ENCODE measurements around the gene SAFB.

The SAFB gene

GRCh38 chr19:5642204-5642603 is 19.3 kb downstream of the SAFB start:
- H3K23ac ChIP-seq (ENCODE audit: low read depth, low read length, poor library complexity): no peak overlapping the region
- H3K27ac ChIP-seq (replicated peaks; ENCODE audit: low read length): no peak overlapping the region
- H3K36me3 ChIP-seq (replicated peaks in 1 of 2; ENCODE audit: control insufficient read depth in 2 of 2, insufficient read depth in 2 of 2, low read length in 2 of 2): peaks cover 32 to 94% of the 10 kb centered on the region in 2 donors
- H4K91ac ChIP-seq (ENCODE audit: low read depth, low read length, poor library complexity): no peak overlapping the region
- no peak overlapping the region for H3K18ac ChIP-seq (ENCODE audit: low read length)
- no peaks in the 10 kb centered on the region for H3K27me3 ChIP-seq (ENCODE audit: control insufficient read depth in 3 of 3, insufficient read depth in 3 of 3, low read depth in 1 of 3, low read length in 3 of 3)
- no peak overlapping the region for H2BK120ac ChIP-seq (ENCODE audit: low read depth, low read length)
- H2BK5ac ChIP-seq (ENCODE audit: low read length): no peak overlapping the region
- no peak overlapping the region for H2BK12ac ChIP-seq (ENCODE audit: low read length)
- DNase-seq (ENCODE audit: low spot score): no peak
- no peak overlapping the region for H3K4ac ChIP-seq (ENCODE audit: low read length)
- no CpG with 5 or more reads among the region's 2 CpGs for WGBS, 2 donors (ENCODE audit: extremely low coverage in 2 of 2, insufficient read length in 2 of 2, insufficient replicate concordance in 1 of 2)
- no peak overlapping the region for H2BK15ac ChIP-seq (ENCODE audit: low read length)
- no peak overlapping the region for H3K14ac ChIP-seq (ENCODE audit: low read length)
- no peak overlapping the region for H3K4me3 ChIP-seq (ENCODE audit: low read length in 2 of 2)
- H3K9me3 ChIP-seq (replicated peaks in 1 of 2; ENCODE audit: control insufficient read depth in 2 of 2, insufficient read depth in 1 of 2, low read depth in 1 of 2, low read length in 2 of 2): no peaks in the 10 kb centered on the region
- no peak overlapping the region for H3K9ac ChIP-seq (ENCODE audit: low read depth, low read length, poor library complexity)
- H4K8ac ChIP-seq (ENCODE audit: low read depth, low read length): no peak overlapping the region
- H3K79me1 ChIP-seq (ENCODE audit: low read depth, low read length): peaks cover 9% of the 10 kb centered on the region
- H2AK5ac ChIP-seq (ENCODE audit: low read depth, low read length): no peak overlapping the region
- no peak overlapping the region for H3K4me2 ChIP-seq (ENCODE audit: insufficient read depth, low read length, poor library complexity, severe bottlenecking)
- H3K4me1 ChIP-seq (ENCODE audit: control insufficient read depth in 2 of 2, insufficient read depth in 1 of 2, low read depth in 1 of 2, low read length in 2 of 2): no peaks in the 10 kb centered on the region
- no peak overlapping the region for H2AFZ ChIP-seq (ENCODE audit: low read length)

- no peaks in the 10 kb centered on the region for H3K4me1 ChIP-seq (ENCODE audit: control insufficient read depth in 2 of 2, insufficient read depth in 1 of 2, low read depth in 1 of 2, low read length in 2 of 2)
- no peak overlapping the region for H2BK15ac ChIP-seq (ENCODE audit: low read length)
- no peaks in the 10 kb centered on the region for H3K9me3 ChIP-seq (replicated peaks in 1 of 2; ENCODE audit: control insufficient read depth in 2 of 2, insufficient read depth in 1 of 2, low read depth in 1 of 2, low read length in 2 of 2)
- H4K8ac ChIP-seq (ENCODE audit: low read depth, low read length): no peak overlapping the region
- no peak overlapping the region for H3K4ac ChIP-seq (ENCODE audit: low read length)
- H2AK5ac ChIP-seq (ENCODE audit: low read depth, low read length): no peak overlapping the region
- H2BK5ac ChIP-seq (ENCODE audit: low read length): no peak overlapping the region
- H4K91ac ChIP-seq (ENCODE audit: low read depth, low read length, poor library complexity): no peak overlapping the region
- no peak overlapping the region for H3K23ac ChIP-seq (ENCODE audit: low read depth, low read length, poor library complexity)
- no peaks in the 10 kb centered on the region for H3K27me3 ChIP-seq (ENCODE audit: control insufficient read depth in 3 of 3, insufficient read depth in 3 of 3, low read depth in 1 of 3, low read length in 3 of 3)
- WGBS, 2 donors (ENCODE audit: extremely low coverage in 2 of 2, insufficient read length in 2 of 2, insufficient replicate concordance in 1 of 2): no CpG with 5 or more reads among the region's 4 CpGs
- H3K18ac ChIP-seq (ENCODE audit: low read length): no peak overlapping the region
- H3K79me1 ChIP-seq (ENCODE audit: low read depth, low read length): peaks cover 6% of the 10 kb centered on the region
- H2AFZ ChIP-seq (ENCODE audit: low read length): no peak overlapping the region
- H3K9ac ChIP-seq (ENCODE audit: low read depth, low read length, poor library complexity): no peak overlapping the region
- H2BK12ac ChIP-seq (ENCODE audit: low read length): no peak overlapping the region
- no peak overlapping the region for H2BK120ac ChIP-seq (ENCODE audit: low read depth, low read length)
- H3K4me2 ChIP-seq (ENCODE audit: insufficient read depth, low read length, poor library complexity, severe bottlenecking): no peak overlapping the region
- no peak for DNase-seq (ENCODE audit: low spot score)
- H3K14ac ChIP-seq (ENCODE audit: low read length): no peak overlapping the region
- H3K27ac ChIP-seq (replicated peaks; ENCODE audit: low read length): no peak overlapping the region
- H3K36me3 ChIP-seq (replicated peaks in 1 of 2; ENCODE audit: control insufficient read depth in 2 of 2, insufficient read depth in 2 of 2, low read length in 2 of 2): peaks cover 37 to 94% of the 10 kb centered on the region in 2 donors
- H3K4me3 ChIP-seq (ENCODE audit: low read length in 2 of 2): no peak overlapping the region
Observed at GRCh38 chr19:5643060-5643459, 20.2 kb downstream of the SAFB start.

GRCh38 chr19:5644037-5644436 is 21.2 kb downstream of the SAFB start:
- Histone ChIP-seq H2BK5ac (ENCODE audit: low read length) (no peak overlapping the region), H3K23ac (ENCODE audit: low read depth, low read length, poor library complexity) (no peak overlapping the region), H2BK120ac (ENCODE audit: low read depth, low read length) (no peak overlapping the region), H3K27ac (replicated peaks; ENCODE audit: low read length) (no peak overlapping the region), H3K9me3 (replicated peaks in 1 of 2; ENCODE audit: control insufficient read depth in 2 of 2, insufficient read depth in 1 of 2, low read depth in 1 of 2, low read length in 2 of 2) (no peaks in the 10 kb centered on the region), H2AK5ac (ENCODE audit: low read depth, low read length) (no peak overlapping the region), H4K91ac (ENCODE audit: low read depth, low read length, poor library complexity) (no peak overlapping the region), H3K9ac (ENCODE audit: low read depth, low read length, poor library complexity) (no peak overlapping the region), H3K79me1 (ENCODE audit: low read depth, low read length) (peaks cover 6% of the 10 kb centered on the region), H2BK15ac (ENCODE audit: low read length) (no peak overlapping the region), H3K4me3 (ENCODE audit: low read length in 2 of 2) (no peak overlapping the region), H2AFZ (ENCODE audit: low read length) (no peak overlapping the region), H2BK12ac (ENCODE audit: low read length) (no peak overlapping the region), H3K4me1 (ENCODE audit: control insufficient read depth in 2 of 2, insufficient read depth in 1 of 2, low read depth in 1 of 2, low read length in 2 of 2) (no peaks in the 10 kb centered on the region), H3K4me2 (ENCODE audit: insufficient read depth, low read length, poor library complexity, severe bottlenecking) (no peak overlapping the region), H3K14ac (ENCODE audit: low read length) (no peak overlapping the region), H4K8ac (ENCODE audit: low read depth, low read length) (no peak overlapping the region), H3K4ac (ENCODE audit: low read length) (no peak overlapping the region), H3K18ac (ENCODE audit: low read length) (no peak overlapping the region), H3K27me3 (ENCODE audit: control insufficient read depth in 3 of 3, insufficient read depth in 3 of 3, low read depth in 1 of 3, low read length in 3 of 3) (no peaks in the 10 kb centered on the region), H3K36me3 (replicated peaks in 1 of 2; ENCODE audit: control insufficient read depth in 2 of 2, insufficient read depth in 2 of 2, low read length in 2 of 2) (peaks cover 37 to 90% of the 10 kb centered on the region in 2 donors)
- no CpG with 5 or more reads among the region's 2 CpGs for whole genome bisulfite sequencing, 2 donors (ENCODE audit: extremely low coverage in 2 of 2, insufficient read length in 2 of 2, insufficient replicate concordance in 1 of 2)
- DNase-seq (ENCODE audit: low spot score): no peak

GRCh38 chr19:5645409-5645808 is 22.5 kb downstream of the SAFB start:
- no CpG with 5 or more reads among the region's 5 CpGs for WGBS, 2 donors (ENCODE audit: extremely low coverage in 2 of 2, insufficient read length in 2 of 2, insufficient replicate concordance in 1 of 2)
- H3K4ac ChIP-seq (ENCODE audit: low read length): no peak overlapping the region
- no peak for DNase-seq (ENCODE audit: low spot score)
- H3K14ac ChIP-seq (ENCODE audit: low read length): no peak overlapping the region
- no peaks in the 10 kb centered on the region for H3K4me1 ChIP-seq (ENCODE audit: control insufficient read depth in 2 of 2, insufficient read depth in 1 of 2, low read depth in 1 of 2, low read length in 2 of 2)
- no peak overlapping the region for H3K18ac ChIP-seq (ENCODE audit: low read length)
- H3K79me1 ChIP-seq (ENCODE audit: low read depth, low read length): peaks cover 6% of the 10 kb centered on the region
- no peak overlapping the region for H2AK5ac ChIP-seq (ENCODE audit: low read depth, low read length)
- no peak overlapping the region for H2BK5ac ChIP-seq (ENCODE audit: low read length)
- H3K4me2 ChIP-seq (ENCODE audit: insufficient read depth, low read length, poor library complexity, severe bottlenecking): no peak overlapping the region
- H2BK15ac ChIP-seq (ENCODE audit: low read length): no peak overlapping the region
- H4K91ac ChIP-seq (ENCODE audit: low read depth, low read length, poor library complexity): no peak overlapping the region
- H3K9me3 ChIP-seq (replicated peaks in 1 of 2; ENCODE audit: control insufficient read depth in 2 of 2, insufficient read depth in 1 of 2, low read depth in 1 of 2, low read length in 2 of 2): no peaks in the 10 kb centered on the region
- H4K8ac ChIP-seq (ENCODE audit: low read depth, low read length): no peak overlapping the region
- no peak overlapping the region for H2BK12ac ChIP-seq (ENCODE audit: low read length)
- H3K27ac ChIP-seq (replicated peaks; ENCODE audit: low read length): no peak overlapping the region
- no peak overlapping the region for H3K4me3 ChIP-seq (ENCODE audit: low read length in 2 of 2)
- H2BK120ac ChIP-seq (ENCODE audit: low read depth, low read length): no peak overlapping the region
- peaks cover 43 to 91% of the 10 kb centered on the region in 2 donors for H3K36me3 ChIP-seq (replicated peaks in 1 of 2; ENCODE audit: control insufficient read depth in 2 of 2, insufficient read depth in 2 of 2, low read length in 2 of 2)
- H3K9ac ChIP-seq (ENCODE audit: low read depth, low read length, poor library complexity): no peak overlapping the region
- H3K23ac ChIP-seq (ENCODE audit: low read depth, low read length, poor library complexity): no peak overlapping the region
- H3K27me3 ChIP-seq (ENCODE audit: control insufficient read depth in 3 of 3, insufficient read depth in 3 of 3, low read depth in 1 of 3, low read length in 3 of 3): no peaks in the 10 kb centered on the region
- H2AFZ ChIP-seq (ENCODE audit: low read length): no peak overlapping the region

All from neuronal stem cell (in vitro differentiated cells).